CD4-positive, CD25-positive, alpha-beta regulatory T cell (primary cell): ENCODE measurements around the gene CCDC110. TPM values are rescaled to one million over a fixed set of nuclear protein-coding genes. Genes with fewer than 3 reads are reported as not detected.
"Not testable (repeated sequence)": the region's sequence is repeated elsewhere in the genome, so short reads cannot be mapped to it uniquely, and the experiment has no call there.

Experiments
- ATAC-seq, 2 donors: fragments of 150-1000 bp; cut with Tn5 transposase; one replicate each; pipeline ENCODE4 v1.10.0; 2021; ENCODE audit warnings: low read depth in 2 of 2, moderate number of reproducible peaks in 2 of 2, moderate library complexity in 1 of 2
- DNase-seq, 3 donors: peaks; one replicate each; pipeline versions ENCODE4 v3.0.0 to v3.0.0-alpha.2; 2012 to 2022; ENCODE audit warnings: mixed read lengths in 1 of 3
- H3K27ac ChIP-seq: one replicate; pipeline ENCODE4 v1.7.0; 2013; ENCODE audit warnings: mild to moderate bottlenecking, low read length; ENCODE audit not compliant: insufficient read depth, poor library complexity, severe bottlenecking
- H3K27me3 ChIP-seq: one replicate; pipeline ENCODE4 v1.7.0; 2013; ENCODE audit warnings: low read length; ENCODE audit not compliant: control insufficient read depth, insufficient read depth
- H3K36me3 ChIP-seq: one replicate; pipeline ENCODE4 v1.7.0; 2013; ENCODE audit warnings: mild to moderate bottlenecking, low read length, moderate library complexity; ENCODE audit not compliant: control insufficient read depth, insufficient read depth
- H3K4me1 ChIP-seq: 2 replicates; pipeline ENCODE4 v1.7.0; 2013; ENCODE audit warnings: mild to moderate bottlenecking, low read length; ENCODE audit not compliant: insufficient read depth, control insufficient read depth, poor library complexity, severe bottlenecking
- H3K4me3 ChIP-seq: one replicate; pipeline ENCODE4 v1.7.0; 2013; ENCODE audit warnings: low read depth, mild to moderate bottlenecking, low read length, moderate library complexity
- H3K9me3 ChIP-seq, 2 experiments: 1 replicate in 1 of 2; 2 replicates in 1 of 2; pipeline ENCODE4 v1.7.0; 2013; ENCODE audit warnings: low read length in 2 of 2, mild to moderate bottlenecking in 1 of 2, moderate library complexity in 1 of 2; ENCODE audit not compliant: control insufficient read depth in 2 of 2
- H3K27ac Mint-ChIP-seq, 3 donors: one replicate each; pipeline ENCODE4 v1.8.0; 2020 to 2022; ENCODE audit warnings: mild to moderate bottlenecking in 3 of 3, mixed read lengths in 3 of 3, moderate library complexity in 2 of 3
- H3K27me3 Mint-ChIP-seq: one replicate; pipeline ENCODE4 v1.8.0; 2022; ENCODE audit warnings: mild to moderate bottlenecking, mixed read lengths
- H3K36me3 Mint-ChIP-seq: one replicate; pipeline ENCODE4 v1.8.0; 2020; ENCODE audit warnings: mixed read lengths
- H3K4me1 Mint-ChIP-seq, 4 donors: one replicate each; pipeline ENCODE4 v1.8.0; 2020 to 2022; ENCODE audit warnings: mixed read lengths in 4 of 4, mild to moderate bottlenecking in 1 of 4
- H3K4me3 Mint-ChIP-seq, 4 donors: one replicate each; pipeline ENCODE4 v1.8.0; 2020 to 2022; ENCODE audit warnings: mild to moderate bottlenecking in 4 of 4, mixed read lengths in 4 of 4, moderate library complexity in 3 of 4
- H3K9me3 Mint-ChIP-seq, 7 donors: one replicate each; pipeline ENCODE4 v1.8.0; 2020 to 2022; ENCODE audit warnings: mixed read lengths in 7 of 7, mild to moderate bottlenecking in 3 of 7, moderate library complexity in 2 of 7
- polyA plus RNA-seq, 4 donors: library from polyadenylated mRNA; unstranded; fragments of 300-500 nt; fragmentation: Illumina TruSeq; gene quantifications; one replicate each; pipeline ENCODE4 v1.2.3, GENCODE V29; 2021
- total RNA-seq: library from RNA; stranded (reverse); gene quantifications from one replicate; pipeline ENCODE4 v1.2.3, GENCODE V29; 2022

The CCDC110 gene
- total and polyA plus RNA-seq, 5 donors from 2014 or later: 0.18 to 0.47 TPM; not detected in 3

GRCh38 chr4:185512516-185512915 is 41.0 kb upstream of the CCDC110 start:
- no peak for ATAC-seq
- no peak for DNase-seq
- H3K36me3 ChIP-seq: no peaks in the 10 kb centered on the region
- H3K27me3 Mint-ChIP-seq: peaks cover 48% of the 10 kb centered on the region
- H3K9me3 ChIP-seq: no peaks in the 10 kb centered on the region
- H3K4me1 ChIP-seq: peaks cover 7% of the 10 kb centered on the region
- peaks cover 5 to 12% (median 10%) of the 10 kb centered on the region in 4 donors for H3K4me1 Mint-ChIP-seq
- H3K36me3 Mint-ChIP-seq: no peaks in the 10 kb centered on the region
- no peak overlapping the region for H3K27ac ChIP-seq
- H3K27me3 ChIP-seq: peaks cover 15% of the 10 kb centered on the region
- peaks cover 0 to 2% (median 0%) of the 10 kb centered on the region in 7 donors for H3K9me3 Mint-ChIP-seq
- H3K4me3 Mint-ChIP-seq: no peak overlapping the region
- H3K27ac Mint-ChIP-seq: no peak overlapping the region
- H3K4me3 ChIP-seq: no peak overlapping the region

GRCh38 chr4:185511243-185511642 is 39.7 kb upstream of the CCDC110 start:
- H3K4me1 Mint-ChIP-seq: peaks cover 5 to 12% (median 10%) of the 10 kb centered on the region in 4 donors
- not testable (repeated sequence) for H3K4me3 ChIP-seq, DNase-seq, H3K27ac ChIP-seq, H3K9me3 ChIP-seq, H3K27ac Mint-ChIP-seq, H3K4me3 Mint-ChIP-seq, H3K4me1 ChIP-seq, H3K36me3 ChIP-seq, H3K36me3 Mint-ChIP-seq, ATAC-seq, H3K9me3 Mint-ChIP-seq
- peaks cover 15% of the 10 kb centered on the region for H3K27me3 ChIP-seq
- peaks cover 50% of the 10 kb centered on the region for H3K27me3 Mint-ChIP-seq

GRCh38 chr4:185510806-185511205 is 39.3 kb upstream of the CCDC110 start:
- DNase-seq (no peak), ATAC-seq (no peak)
- H3K36me3 Mint-ChIP-seq: no peaks in the 10 kb centered on the region
- H3K27ac ChIP-seq: no peak overlapping the region
- H3K4me1 Mint-ChIP-seq: peaks cover 5 to 12% (median 10%) of the 10 kb centered on the region in 4 donors
- peaks cover 0 to 1% (median 0%) of the 10 kb centered on the region in 7 donors for H3K9me3 Mint-ChIP-seq
- H3K4me1 ChIP-seq: peaks cover 7% of the 10 kb centered on the region
- H3K27me3 Mint-ChIP-seq: peaks cover 51% of the 10 kb centered on the region
- H3K4me3 Mint-ChIP-seq: no peak overlapping the region
- H3K27ac Mint-ChIP-seq: no peak overlapping the region
- H3K4me3 ChIP-seq: no peak overlapping the region
- no peaks in the 10 kb centered on the region for H3K36me3 ChIP-seq
- no peaks in the 10 kb centered on the region for H3K9me3 ChIP-seq
- H3K27me3 ChIP-seq: peaks cover 15% of the 10 kb centered on the region

- no peak for ATAC-seq
- peaks cover 32% of the 10 kb centered on the region for H3K27me3 Mint-ChIP-seq
These were observed 36.6 kb upstream of the CCDC110 start for GRCh38 chr4:185508181-185508580.

GRCh38 chr4:185506422-185506821 is 34.9 kb upstream of the CCDC110 start:
- no peak for DNase-seq
- Mint-ChIP-seq H3K4me1 (no peaks in the 10 kb centered on the region), H3K9me3 (no peaks in the 10 kb centered on the region), H3K27ac (no peak overlapping the region), H3K4me3 (no peak overlapping the region), H3K27me3 (peaks cover 19% of the 10 kb centered on the region), H3K36me3 (no peaks in the 10 kb centered on the region)
- no peak for ATAC-seq
- H3K4me1 ChIP-seq: no peaks in the 10 kb centered on the region
- no peak overlapping the region for H3K27ac ChIP-seq
- no peaks in the 10 kb centered on the region for H3K36me3 ChIP-seq
- H3K4me3 ChIP-seq: no peak overlapping the region
- no peaks in the 10 kb centered on the region for H3K9me3 ChIP-seq
- H3K27me3 ChIP-seq: no peaks in the 10 kb centered on the region

More at GRCh38 chr4:185508181-185508580, 36.6 kb upstream of the CCDC110 start:
- no peak overlapping the region for H3K4me3 ChIP-seq
- Mint-ChIP-seq H3K27ac (no peak overlapping the region), H3K36me3 (no peaks in the 10 kb centered on the region), H3K4me3 (no peak overlapping the region), H3K9me3 (no peaks in the 10 kb centered on the region), H3K4me1 (peaks cover 0 to 6% (median 3%) of the 10 kb centered on the region in 4 donors)
- no peak for DNase-seq
- peaks cover 4% of the 10 kb centered on the region for H3K27me3 ChIP-seq
- no peaks in the 10 kb centered on the region for H3K36me3 ChIP-seq
- H3K9me3 ChIP-seq: no peaks in the 10 kb centered on the region
- peaks cover 3% of the 10 kb centered on the region for H3K4me1 ChIP-seq
- no peak overlapping the region for H3K27ac ChIP-seq

DNA sequence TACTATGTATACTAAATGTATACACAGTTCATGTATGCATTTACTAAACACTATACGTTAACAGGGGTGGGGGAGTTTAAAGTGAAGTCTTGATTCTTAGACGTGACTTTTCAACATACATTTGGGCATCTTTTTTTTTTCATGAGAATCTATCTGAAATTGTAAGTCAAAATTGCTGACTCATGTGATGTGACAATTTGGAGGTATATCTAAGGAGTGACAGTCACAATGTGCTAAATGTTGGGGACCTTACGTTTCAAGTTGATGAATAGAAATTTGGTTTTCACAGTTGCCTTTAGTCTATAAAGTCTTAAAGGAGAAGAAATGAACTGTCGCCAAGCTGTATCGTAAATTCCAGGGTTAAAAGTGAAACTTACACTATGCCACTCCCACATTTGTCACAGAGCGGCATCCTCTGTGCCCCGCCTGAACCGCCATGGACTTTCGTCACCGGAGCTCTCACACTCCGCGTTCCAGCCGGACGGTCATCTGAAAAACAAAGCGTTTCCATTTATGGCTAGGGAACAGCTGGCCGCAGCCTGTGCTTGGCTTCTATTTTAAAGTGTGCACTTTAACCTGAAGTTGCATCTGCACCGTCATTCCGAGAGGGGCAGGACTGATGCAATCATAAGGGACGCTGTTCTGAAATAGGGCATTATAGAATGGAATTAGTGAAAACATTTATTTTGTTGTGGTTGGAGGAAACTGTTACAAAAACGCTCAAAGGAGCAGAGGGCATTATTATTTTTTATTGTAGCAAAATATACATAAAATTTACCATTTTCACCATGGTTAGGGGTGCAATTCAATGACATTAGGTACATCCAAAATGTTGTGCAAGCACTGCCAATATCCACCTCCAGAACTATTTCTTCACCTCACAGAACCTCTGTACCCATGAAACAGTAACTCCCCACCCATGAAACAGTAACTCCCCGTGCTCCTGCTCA is 32.8 kb upstream of the CCDC110 start:
- H3K27me3 Mint-ChIP-seq: peaks cover 26% of the 10 kb centered on the region

GRCh38 chr4:185502386-185502785 is 30.9 kb upstream of the CCDC110 start:
- no peaks in the 10 kb centered on the region for H3K4me1 Mint-ChIP-seq
- H3K9me3 Mint-ChIP-seq: peaks cover 0 to 8% (median 0%) of the 10 kb centered on the region in 7 donors
- H3K4me3 Mint-ChIP-seq: no peak overlapping the region
- H3K9me3 ChIP-seq: no peaks in the 10 kb centered on the region
- H3K27ac Mint-ChIP-seq: no peak overlapping the region
- no peak overlapping the region for H3K27ac ChIP-seq
- no peaks in the 10 kb centered on the region for H3K36me3 ChIP-seq
- H3K27me3 Mint-ChIP-seq: peaks cover 16% of the 10 kb centered on the region
- DNase-seq: no peak
- no peaks in the 10 kb centered on the region for H3K36me3 Mint-ChIP-seq
- no peaks in the 10 kb centered on the region for H3K27me3 ChIP-seq
- H3K4me3 ChIP-seq: no peak overlapping the region
- no peak for ATAC-seq
- H3K4me1 ChIP-seq: no peaks in the 10 kb centered on the region

More for the DNA sequence above, 32.8 kb upstream of the CCDC110 start:
- no peaks in the 10 kb centered on the region for H3K4me1 ChIP-seq
- ATAC-seq (no peak), DNase-seq (no peak)
- H3K9me3 ChIP-seq: no peaks in the 10 kb centered on the region
- Mint-ChIP-seq H3K36me3 (no peaks in the 10 kb centered on the region), H3K4me1 (no peaks in the 10 kb centered on the region), H3K27ac (no peak overlapping the region), H3K9me3 (peaks cover 0 to 8% (median 0%) of the 10 kb centered on the region in 7 donors), H3K4me3 (no peak overlapping the region)
- H3K4me3 ChIP-seq: no peak overlapping the region
- no peaks in the 10 kb centered on the region for H3K27me3 ChIP-seq
- no peaks in the 10 kb centered on the region for H3K36me3 ChIP-seq
- no peak overlapping the region for H3K27ac ChIP-seq
